Adipocyte (in vitro differentiated cells): ENCODE data around the gene MT4.

ENCODE experiments used
- DNase-seq: peaks from one replicate; pipeline ENCODE4 v3.0.0-alpha.2; 2015; ENCODE audit warnings: low read depth
- H3K27me3 ChIP-seq: replicated peaks from 2 replicates; pipeline ENCODE4 v1.7.0; 2013; ENCODE audit warnings: mild to moderate bottlenecking, low read length, moderate library complexity; ENCODE audit not compliant: control insufficient read depth, insufficient read depth
- H3K36me3 ChIP-seq: 2 replicates; pipeline ENCODE4 v1.7.0; 2013; ENCODE audit warnings: low read length, mild to moderate bottlenecking, moderate library complexity; ENCODE audit not compliant: control insufficient read depth, insufficient read depth, severe bottlenecking
- H3K4me1 ChIP-seq: 2 replicates; pipeline ENCODE4 v1.7.0; 2013; ENCODE audit warnings: mild to moderate bottlenecking, low read length, moderate library complexity; ENCODE audit not compliant: control insufficient read depth, insufficient read depth
- H3K4me3 ChIP-seq: 2 replicates; pipeline ENCODE4 v1.7.0; 2013; ENCODE audit warnings: mild to moderate bottlenecking, low read length, moderate library complexity
- H3K9ac ChIP-seq: 2 replicates; pipeline ENCODE4 v1.7.0; 2013; ENCODE audit warnings: mild to moderate bottlenecking, low read length, moderate library complexity
- H3K9me3 ChIP-seq: 2 replicates; pipeline ENCODE4 v1.7.0; 2013; ENCODE audit warnings: mild to moderate bottlenecking, low read length, moderate library complexity; ENCODE audit not compliant: control insufficient read depth

Gene MT4

GRCh38 chr16:56564793-56565477 lies at the start of gene MT4:
Gene MT4, plus strand, starts transcription at chr16:56565073. Its CDS starts 56 bp downstream, at chr16:56565129.
- no peak for DNase-seq
- H3K4me1 ChIP-seq: no peaks in the 10 kb centered on the region
- no peaks in the 10 kb centered on the region for H3K9me3 ChIP-seq
- no peaks in the 10 kb centered on the region for H3K36me3 ChIP-seq
- H3K4me3 ChIP-seq: no peak within 1 kb of the TSS
- peaks cover 19% of the 10 kb centered on the region for H3K27me3 ChIP-seq
- no peak within 1 kb of the TSS for H3K9ac ChIP-seq

DNA sequence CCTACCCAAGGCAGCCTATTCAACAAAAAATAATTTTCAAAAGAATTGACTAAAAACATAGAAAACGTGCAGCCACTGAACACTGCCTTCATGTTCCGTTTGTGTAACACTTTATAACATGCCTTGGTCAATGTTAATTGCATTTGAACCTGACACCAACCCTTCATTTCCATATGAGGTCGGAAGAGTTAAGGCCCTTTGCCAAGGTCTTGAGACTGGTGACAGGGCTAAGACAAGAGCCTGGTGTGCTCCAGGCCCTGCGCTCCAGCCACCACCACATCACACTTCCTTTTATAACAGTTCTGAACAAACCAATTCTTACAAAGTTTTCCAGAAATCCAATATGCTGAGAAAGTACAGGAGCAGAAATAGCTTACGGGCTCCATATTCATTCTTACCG lies 49.2 kb upstream of the MT4 start:
- no peaks in the 10 kb centered on the region for H3K27me3 ChIP-seq
- H3K9ac ChIP-seq: no peak overlapping the region
- peaks cover 15% of the 10 kb centered on the region for H3K4me1 ChIP-seq
- no peak overlapping the region for H3K4me3 ChIP-seq
- H3K9me3 ChIP-seq: no peaks in the 10 kb centered on the region
- peaks cover 10% of the 10 kb centered on the region for H3K36me3 ChIP-seq
- no peak for DNase-seq

DNA sequence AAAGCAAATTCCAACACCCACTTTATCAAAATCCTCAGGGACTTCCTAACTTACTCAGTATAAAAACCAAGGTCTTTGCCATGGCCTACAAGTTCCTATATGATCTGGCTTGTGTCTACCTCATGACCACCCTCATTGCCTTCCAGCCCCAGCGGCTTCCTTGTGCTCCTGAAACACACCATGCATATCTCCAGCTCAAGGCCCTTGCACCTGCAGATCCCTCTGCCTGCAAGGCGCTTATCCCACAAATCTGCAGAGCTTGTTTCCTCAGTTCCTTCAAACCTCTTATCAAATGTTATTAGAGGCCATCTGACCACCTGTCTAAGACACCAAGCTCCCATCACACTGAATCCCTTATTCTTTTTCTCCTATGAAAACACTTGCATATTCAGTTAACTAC lies 47.7 kb upstream of the MT4 start:
- Histone ChIP-seq H3K4me1 (peaks cover 15% of the 10 kb centered on the region), H3K9ac (no peak overlapping the region), H3K36me3 (peaks cover 2% of the 10 kb centered on the region), H3K4me3 (no peak overlapping the region), H3K27me3 (no peaks in the 10 kb centered on the region), H3K9me3 (no peaks in the 10 kb centered on the region)
- no peak for DNase-seq

DNA sequence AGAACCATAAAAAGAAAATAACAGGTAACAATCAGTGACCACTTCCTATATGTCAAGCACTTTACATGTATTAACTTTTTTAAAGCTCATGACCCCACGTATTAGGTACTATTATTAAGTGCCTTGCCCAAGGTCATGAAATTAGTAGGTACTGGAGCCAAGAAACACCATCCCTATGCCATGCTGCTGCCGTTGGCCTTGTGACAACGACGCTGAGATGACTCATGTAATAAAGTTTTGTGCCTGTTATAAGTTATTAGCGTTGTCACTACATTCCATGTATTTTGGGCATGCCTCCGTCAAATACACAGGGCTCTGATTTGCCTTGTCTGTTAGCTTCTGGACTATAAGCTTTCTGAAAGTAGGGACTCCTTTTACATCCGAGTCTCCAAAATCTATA lies 46.4 kb upstream of the MT4 start:
- H3K9ac ChIP-seq: no peak overlapping the region
- no peaks in the 10 kb centered on the region for H3K9me3 ChIP-seq
- no peak for DNase-seq
- peak overlapping the region; percentile 12 for H3K4me3 ChIP-seq
- H3K4me1 ChIP-seq: peaks cover 15% of the 10 kb centered on the region
- H3K27me3 ChIP-seq: no peaks in the 10 kb centered on the region
- H3K36me3 ChIP-seq: no peaks in the 10 kb centered on the region

- Histone ChIP-seq H3K9me3 (no peaks in the 10 kb centered on the region), H3K4me1 (peaks cover 15% of the 10 kb centered on the region), H3K27me3 (no peaks in the 10 kb centered on the region), H3K36me3 (no peaks in the 10 kb centered on the region), H3K9ac (peak within 1 kb of the TSS; percentile 93), H3K4me3 (peak within 1 kb of the TSS; percentile 95)
- DNase-seq: peak; percentile 94
Observed at GRCh38 chr16:56519459-56520250, 45.2 kb upstream of the MT4 start, which contains the start of gene BBS2. Gene BBS2, minus strand, starts transcription at chr16:56520024. Its CDS starts 162 bp downstream, at chr16:56519862.

- Histone ChIP-seq H3K36me3 (no peaks in the 10 kb centered on the region), H3K27me3 (no peaks in the 10 kb centered on the region), H3K4me3 (peak overlapping the region; percentile 95), H3K9me3 (no peaks in the 10 kb centered on the region), H3K4me1 (peaks cover 18% of the 10 kb centered on the region), H3K9ac (peak overlapping the region; percentile 93)
- no peak for DNase-seq
Observed at GRCh38 chr16:56520251-56520577, 44.7 kb upstream of the MT4 start.

- H3K4me1 ChIP-seq: peaks cover 11% of the 10 kb centered on the region
- no peak overlapping the region for H3K4me3 ChIP-seq
- H3K9ac ChIP-seq: no peak overlapping the region
- no peaks in the 10 kb centered on the region for H3K9me3 ChIP-seq
- H3K27me3 ChIP-seq: no peaks in the 10 kb centered on the region
- H3K36me3 ChIP-seq: no peaks in the 10 kb centered on the region
- peak; percentile 65 for DNase-seq
Observed at GRCh38 chr16:56525236-56525635, 39.6 kb upstream of the MT4 start.

DNA sequence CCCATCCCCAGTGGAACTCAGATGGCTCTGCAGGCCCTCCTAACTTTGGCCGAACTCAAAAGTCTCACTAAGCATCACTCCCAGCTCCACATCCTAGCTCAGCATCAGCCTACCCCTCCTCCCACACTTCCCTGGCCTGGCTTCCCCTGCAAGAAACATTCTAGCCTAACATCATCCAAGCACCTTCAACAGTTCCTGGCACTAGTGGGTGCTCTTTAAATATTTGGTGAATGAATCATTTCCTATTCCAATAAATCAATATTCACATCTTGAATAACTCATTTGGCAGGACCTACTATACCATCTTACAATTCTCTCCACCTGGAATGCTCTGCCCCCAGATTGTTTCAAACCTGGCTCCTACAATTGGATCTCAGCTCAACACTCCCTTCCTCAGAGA lies 34.0 kb upstream of the MT4 start:
- H3K4me3 ChIP-seq: no peak overlapping the region
- no peaks in the 10 kb centered on the region for H3K9me3 ChIP-seq
- H3K36me3 ChIP-seq: no peaks in the 10 kb centered on the region
- H3K9ac ChIP-seq: no peak overlapping the region
- peaks cover 9% of the 10 kb centered on the region for H3K4me1 ChIP-seq
- DNase-seq: no peak
- no peaks in the 10 kb centered on the region for H3K27me3 ChIP-seq

DNA sequence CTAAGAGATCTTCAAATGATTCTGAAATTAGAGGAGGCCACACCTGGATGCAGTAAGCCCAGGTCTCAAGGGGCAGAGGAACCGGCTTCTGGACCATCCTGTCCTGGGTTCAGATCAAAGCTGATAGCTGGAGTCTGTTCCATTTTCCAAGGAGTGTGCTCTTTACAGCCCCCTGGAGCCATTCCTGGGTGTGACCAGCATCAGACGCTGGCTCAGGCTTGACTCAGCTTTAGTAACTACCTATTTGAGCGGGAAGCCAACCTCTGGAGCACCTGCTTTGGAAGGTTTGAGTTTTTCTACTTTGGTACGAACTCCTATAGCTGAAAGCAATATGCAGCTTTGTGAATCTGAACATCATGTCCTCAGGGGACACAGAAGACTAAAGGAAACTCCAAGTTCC lies 32.2 kb upstream of the MT4 start:
- Histone ChIP-seq H3K9ac (no peak overlapping the region), H3K9me3 (no peaks in the 10 kb centered on the region), H3K4me3 (no peak overlapping the region), H3K27me3 (peaks cover 10% of the 10 kb centered on the region), H3K4me1 (peaks cover 9% of the 10 kb centered on the region), H3K36me3 (no peaks in the 10 kb centered on the region)
- no peak for DNase-seq

DNA sequence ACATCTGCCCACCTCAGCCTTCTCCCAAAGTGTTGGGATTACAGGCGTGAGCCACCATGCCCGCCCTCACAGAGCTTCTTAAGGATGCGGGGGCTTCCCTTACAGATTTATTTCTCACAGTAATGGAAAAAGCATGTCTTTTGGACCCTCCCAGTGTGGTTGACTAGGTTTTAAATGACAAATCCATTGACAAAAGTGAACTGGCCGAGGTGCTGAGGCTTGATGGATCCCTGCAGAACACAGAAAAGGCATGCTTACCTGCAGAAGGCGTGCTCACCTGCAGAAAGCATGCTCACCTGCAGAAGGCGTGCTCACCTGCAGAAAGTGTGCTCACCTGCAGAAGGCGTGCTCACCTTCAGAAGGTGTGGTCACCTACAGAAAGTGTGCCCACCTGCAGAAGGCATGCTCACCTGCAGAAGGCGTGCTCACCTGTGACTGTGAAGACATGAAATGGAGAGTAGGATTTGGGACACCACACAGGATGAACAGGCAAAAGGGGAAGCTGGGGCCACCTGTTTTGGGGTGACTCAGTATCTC lies 30.0 kb upstream of the MT4 start:
- H3K36me3 ChIP-seq: no peaks in the 10 kb centered on the region
- peaks cover 13% of the 10 kb centered on the region for H3K4me1 ChIP-seq
- no peak overlapping the region for H3K4me3 ChIP-seq
- H3K27me3 ChIP-seq: peaks cover 10% of the 10 kb centered on the region
- H3K9ac ChIP-seq: no peak overlapping the region
- DNase-seq: no peak
- no peaks in the 10 kb centered on the region for H3K9me3 ChIP-seq

DNA sequence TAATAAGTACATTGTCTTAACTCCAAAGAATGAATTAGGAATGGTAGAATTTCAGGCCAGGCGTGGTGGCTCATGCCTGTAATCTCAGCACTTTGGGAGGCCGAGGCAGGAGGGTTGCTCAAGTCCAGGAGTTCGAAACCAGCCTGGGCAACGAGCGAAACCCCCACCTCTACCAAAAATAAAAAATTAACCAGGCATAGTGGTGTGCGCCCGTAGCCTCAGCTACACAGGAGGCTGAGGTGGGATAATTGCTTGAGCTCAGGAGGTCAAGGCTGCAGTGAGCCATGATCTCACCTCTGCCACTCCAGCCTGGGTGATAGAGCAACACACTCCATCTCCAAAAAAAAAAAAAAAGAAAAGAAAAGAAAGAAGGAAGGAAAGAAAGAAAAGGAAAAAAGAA lies 26.5 kb upstream of the MT4 start:
- peaks cover 16% of the 10 kb centered on the region for H3K4me1 ChIP-seq
- H3K4me3 ChIP-seq: no peak overlapping the region
- no peak overlapping the region for H3K9ac ChIP-seq
- DNase-seq: no peak
- peaks cover 10% of the 10 kb centered on the region for H3K27me3 ChIP-seq
- H3K9me3 ChIP-seq: no peaks in the 10 kb centered on the region
- no peaks in the 10 kb centered on the region for H3K36me3 ChIP-seq
